ENCODE measurements around the gene BTBD2. TPM values are rescaled to one million over a fixed set of nuclear protein-coding genes. Genes with fewer than 3 reads are reported as not detected.

The BTBD2 gene
- total RNA-seq, 3 donors from 2014 or later = 52.0 to 67.2 (median 54.4) TPM

GRCh38 chr19:1974381-1975161, 40.9 kb downstream of the BTBD2 start:
- Histone ChIP-seq H3K27me3 (no peaks in the 10 kb centered on the region), H3K36me3 (peaks cover 5% of the 10 kb centered on the region), H3K4me1 (no peaks in the 10 kb centered on the region), H3K9me3 (no peaks in the 10 kb centered on the region), H3K4me3 (no peak overlapping the region), H3K27ac (no peak overlapping the region)
- DNase-seq (ENCODE audit: low spot score in 2 of 2) = no peak
- TF ChIP-seq CTCF (IDR thresholded peaks at IDR 0.05) (no peak), POLR2AphosphoS5 (IDR thresholded peaks at IDR 0.05) (no peak), POLR2A (IDR thresholded peaks at IDR 0.05) (no peak)
- intact Hi-C loops (cut with DNase I; ENCODE audit: low total_unique reads) = no loop called here

DNA sequence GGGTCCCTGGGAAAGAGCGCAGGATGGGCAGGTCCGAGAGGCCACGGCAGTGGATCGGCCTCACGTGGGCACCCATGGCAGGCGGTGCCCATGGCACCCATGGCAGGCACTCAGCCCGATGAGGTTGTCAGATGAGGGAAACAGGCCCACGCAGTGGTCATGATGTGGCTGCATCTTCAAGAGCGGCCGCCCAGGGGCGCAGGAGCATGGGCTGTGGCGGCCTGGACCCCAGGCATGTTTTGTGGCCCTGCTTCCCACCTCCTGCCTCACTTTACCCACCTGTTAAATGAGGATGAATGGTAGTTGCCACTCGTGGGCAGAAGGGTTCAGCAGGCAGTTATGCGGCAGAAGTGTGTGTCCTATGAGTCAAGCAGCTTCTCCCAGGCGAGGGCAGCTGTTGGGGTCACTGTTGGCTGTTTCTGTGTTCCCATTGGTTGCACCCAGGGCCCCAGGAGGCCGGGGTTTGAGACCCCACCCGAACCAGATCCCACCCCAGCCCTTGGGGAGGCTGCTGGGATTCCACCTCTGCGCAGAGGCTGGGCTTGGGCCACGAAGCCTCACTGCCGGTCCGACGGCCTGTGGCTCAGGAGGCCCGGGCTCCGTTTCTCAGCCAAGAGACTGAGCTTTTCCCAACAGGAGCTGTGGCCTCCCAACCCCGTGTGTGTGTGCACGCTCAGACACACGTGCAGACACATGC, 44.6 kb downstream of the BTBD2 start:
- Histone ChIP-seq H3K27ac (no peak overlapping the region), H3K4me1 (no peaks in the 10 kb centered on the region), H3K4me3 (no peak overlapping the region), H3K9me3 (no peaks in the 10 kb centered on the region), H3K27me3 (no peaks in the 10 kb centered on the region), H3K36me3 (no peaks in the 10 kb centered on the region)
- no peak for TF ChIP-seq POLR2A (IDR thresholded peaks at IDR 0.05)
- no peak for TF ChIP-seq CTCF (IDR thresholded peaks at IDR 0.05)
- no peak for TF ChIP-seq POLR2AphosphoS5 (IDR thresholded peaks at IDR 0.05)
- DNase-seq (ENCODE audit: low spot score in 2 of 2) = no peak
- intact Hi-C loops (cut with DNase I; ENCODE audit: low total_unique reads) = no loop called here

- H3K36me3 ChIP-seq = no peaks in the 10 kb centered on the region
- TF ChIP-seq POLR2A (IDR thresholded peaks at IDR 0.05) = no peak
- no peak for TF ChIP-seq CTCF (IDR thresholded peaks at IDR 0.05)
- TF ChIP-seq POLR2AphosphoS5 (IDR thresholded peaks at IDR 0.05) = no peak
- no peaks in the 10 kb centered on the region for H3K27me3 ChIP-seq
- no peaks in the 10 kb centered on the region for H3K4me1 ChIP-seq
- no peaks in the 10 kb centered on the region for H3K9me3 ChIP-seq
- no peak for DNase-seq (ENCODE audit: low spot score in 2 of 2)
- H3K4me3 ChIP-seq = no peak overlapping the region
- intact Hi-C loops (cut with DNase I; ENCODE audit: low total_unique reads) = no loop called here
- H3K27ac ChIP-seq = no peak overlapping the region
Observed at GRCh38 chr19:1970003-1970805, 45.3 kb downstream of the BTBD2 start.

- Histone ChIP-seq H3K36me3 (no peaks in the 10 kb centered on the region), H3K4me3 (no peak overlapping the region), H3K4me1 (no peaks in the 10 kb centered on the region), H3K27ac (peak overlapping the region in 1 of 2 donors; percentile 7), H3K9me3 (no peaks in the 10 kb centered on the region), H3K27me3 (no peaks in the 10 kb centered on the region)
- intact Hi-C loops (cut with DNase I; ENCODE audit: low total_unique reads) = no loop called here
- DNase-seq (ENCODE audit: low spot score in 2 of 2) = no peak
- no peak for TF ChIP-seq CTCF (IDR thresholded peaks at IDR 0.05)
Observed at GRCh38 chr19:1969176-1970002, 46.1 kb downstream of the BTBD2 start.
